NCI-H2029 treated with DMSO at 0.1 percent for 48 hours (cell line): Measurements from ENCODE around the gene STX10.

ENCODE experiments used
- DNase-seq: peaks from one replicate; lab custom pipeline; 2025; lab: John Stamatoyannopoulos, UW

The STX10 gene

GRCh38 chr19:13119627-13120026 lies 30.5 kb downstream of the STX10 start:
- DNase-seq, result no peak

- DNase-seq, result no peak
Observed at GRCh38 chr19:13118424-13119193, 31.6 kb downstream of the STX10 start.

GRCh38 chr19:13117772-13118423 lies 32.3 kb downstream of the STX10 start, which contains the start of gene NACC1:
Gene NACC1 (plus strand): TSS chr19:13118264. CDS start chr19:13135208, 16,944 bp downstream.
- peak; percentile 69 for DNase-seq

GRCh38 chr19:13117176-13117771 lies 32.9 kb downstream of the STX10 start:
- DNase-seq, result no peak

GRCh38 chr19:13116282-13117175 lies 33.6 kb downstream of the STX10 start, which contains the start of gene TRMT1:
Gene TRMT1 (minus strand): TSS chr19:13116740. CDS start chr19:13116399, 341 bp downstream.
- DNase-seq, result peak; percentile 85

- no peak for DNase-seq
Observed at GRCh38 chr19:13115936-13116281, 34.3 kb downstream of the STX10 start.

- no peak for DNase-seq
Observed at GRCh38 chr19:13112555-13112954, 37.6 kb downstream of the STX10 start.

- DNase-seq, result no peak
Observed at GRCh38 chr19:13110099-13110610, 40.0 kb downstream of the STX10 start.

GRCh38 chr19:13109361-13110098 lies 40.6 kb downstream of the STX10 start:
- no peak for DNase-seq

GRCh38 chr19:13104848-13105711 lies 45.1 kb downstream of the STX10 start:
- DNase-seq, result no peak

- no peak for DNase-seq
Observed at GRCh38 chr19:13104360-13104847, 45.8 kb downstream of the STX10 start.

- DNase-seq, result no peak
Observed at GRCh38 chr19:13103581-13104359, 46.4 kb downstream of the STX10 start.

- no peak for DNase-seq
Observed at GRCh38 chr19:13102666-13103580, 47.3 kb downstream of the STX10 start, which contains the start of gene LYL1. Gene LYL1 (minus strand): TSS chr19:13102858. CDS start chr19:13101171, 1,687 bp downstream.

GRCh38 chr19:13102416-13102665 lies 47.8 kb downstream of the STX10 start:
- no peak for DNase-seq

GRCh38 chr19:13101590-13102415 lies 48.4 kb downstream of the STX10 start:
- DNase-seq, result no peak

- no peak for DNase-seq
Observed at GRCh38 chr19:13100841-13101589, 49.2 kb downstream of the STX10 start.
